GM19397 (cell line): Measurements from ENCODE around the gene RETREG1.
"Not testable (repeated sequence)": the region's sequence is repeated elsewhere in the genome, so short reads cannot be mapped to it uniquely, and the experiment has no call there.

Experiments
- ATAC-seq: cut with Tn5 transposase; IDR thresholded peaks from one replicate; pipeline ENCODE4 v1.9.1; 2021; ENCODE audit warnings: mild to moderate bottlenecking, moderate library complexity; ENCODE audit not compliant: unreplicated experiment

Gene RETREG1

DNA sequence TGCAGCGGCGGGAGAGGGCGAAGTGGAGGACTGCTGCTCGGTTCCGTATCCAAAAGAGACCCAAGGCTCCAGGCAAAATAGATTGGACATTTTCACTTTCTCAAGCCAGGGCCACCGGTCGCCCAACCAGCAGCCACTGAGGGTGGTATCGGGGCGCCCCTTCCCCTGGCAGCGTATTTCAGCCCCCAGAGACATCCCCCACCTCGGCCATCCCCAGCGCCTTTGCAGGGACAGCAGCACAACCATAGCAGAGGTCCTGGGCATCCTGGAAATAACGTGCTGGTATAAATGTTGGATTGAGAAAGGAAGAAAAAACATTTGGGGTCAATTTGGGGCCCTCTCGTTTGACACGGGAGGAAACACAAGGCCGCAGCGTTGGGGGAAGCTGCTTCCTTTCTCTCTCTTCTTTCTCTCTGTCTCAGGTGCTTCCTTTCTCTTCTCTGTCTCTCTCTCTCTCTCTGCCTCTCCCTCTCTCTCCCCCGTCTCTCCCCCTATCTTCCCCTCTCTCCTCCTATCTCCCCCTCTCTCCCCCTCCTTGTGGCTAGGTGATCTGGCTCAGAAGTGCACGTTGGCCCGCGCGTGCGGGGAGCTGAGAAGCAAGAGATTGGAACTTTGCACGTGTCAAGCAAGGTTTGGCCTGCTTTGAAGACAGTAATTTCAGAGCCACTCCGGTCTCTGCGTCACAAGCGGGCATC lies 624 bp upstream of the RETREG1 start:
- ATAC-seq = no peak

DNA sequence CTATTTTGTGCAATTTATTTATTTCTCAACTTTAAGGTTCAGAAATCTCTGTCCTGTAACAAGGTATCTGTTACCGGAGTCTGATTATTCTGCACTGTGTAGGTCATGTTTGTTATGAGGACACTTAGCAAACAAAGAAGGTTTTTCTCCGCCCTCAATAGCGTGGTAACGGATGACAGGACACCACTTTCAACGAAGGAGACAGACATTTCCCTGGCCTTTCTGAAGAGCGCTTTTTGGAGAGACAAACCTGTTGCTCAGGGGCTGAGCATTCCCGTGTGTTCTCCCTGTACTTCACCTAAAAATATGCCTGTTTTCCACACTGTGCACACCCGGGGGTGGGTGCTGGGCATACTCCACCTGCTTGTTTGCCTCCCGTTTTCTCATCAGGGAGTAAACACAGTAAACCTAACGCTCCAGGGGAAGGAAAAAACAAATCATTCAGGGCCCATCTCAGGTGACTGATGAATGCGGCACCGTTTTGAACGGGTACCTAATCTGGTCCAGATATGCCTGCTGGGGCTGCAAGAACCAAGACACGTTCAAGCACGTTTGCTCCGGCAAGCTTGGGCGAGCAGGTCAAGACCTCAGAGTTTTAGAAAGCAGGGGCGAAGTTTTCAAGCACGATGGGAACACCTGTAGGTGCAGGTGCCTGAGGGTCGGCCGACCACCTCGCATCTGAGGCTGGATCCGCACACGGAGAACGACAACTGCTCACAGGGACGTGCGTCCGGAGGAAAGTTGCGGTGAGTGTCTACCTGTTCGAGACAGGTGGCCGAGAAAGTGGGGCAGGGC lies 859 bp downstream of the RETREG1 start:
- peak; percentile 0 for ATAC-seq

DNA sequence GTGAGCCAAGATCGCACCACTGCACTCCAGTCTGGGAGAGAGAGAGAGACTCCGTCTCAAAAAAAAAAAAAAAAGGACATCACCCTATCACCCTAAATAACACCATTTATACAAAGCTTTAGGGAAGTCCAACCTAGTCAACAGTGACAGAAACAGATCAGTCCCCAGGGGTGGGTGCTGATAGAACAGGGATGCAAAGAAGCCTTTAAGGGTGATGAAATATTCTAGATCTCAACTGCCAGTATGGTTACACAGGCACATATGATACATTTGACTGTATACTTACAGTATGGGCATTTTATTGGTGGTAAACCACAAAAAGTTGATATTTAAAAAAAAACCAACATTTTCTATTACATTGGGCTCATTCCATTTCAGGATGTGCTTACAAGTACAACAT lies 4.8 kb downstream of the RETREG1 start:
- ATAC-seq = no peak

DNA sequence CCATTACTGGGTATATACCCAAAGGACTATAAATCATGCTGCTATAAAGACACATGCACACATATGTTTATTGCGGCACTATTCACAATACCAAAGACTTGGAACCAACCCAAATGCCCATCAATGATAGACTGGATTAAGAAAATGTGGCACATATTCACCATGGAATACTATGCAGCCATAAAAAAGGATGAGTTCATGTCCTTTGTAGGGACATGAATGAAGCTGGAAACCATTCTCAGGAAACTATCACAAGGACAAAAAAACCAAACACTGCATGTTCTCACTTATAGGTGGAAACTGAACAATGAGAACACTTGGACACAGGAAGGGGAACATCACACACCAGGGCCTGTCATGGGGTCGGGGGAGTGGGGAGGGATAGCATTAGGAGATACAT lies 5.9 kb downstream of the RETREG1 start:
- ATAC-seq = not testable (repeated sequence)

DNA sequence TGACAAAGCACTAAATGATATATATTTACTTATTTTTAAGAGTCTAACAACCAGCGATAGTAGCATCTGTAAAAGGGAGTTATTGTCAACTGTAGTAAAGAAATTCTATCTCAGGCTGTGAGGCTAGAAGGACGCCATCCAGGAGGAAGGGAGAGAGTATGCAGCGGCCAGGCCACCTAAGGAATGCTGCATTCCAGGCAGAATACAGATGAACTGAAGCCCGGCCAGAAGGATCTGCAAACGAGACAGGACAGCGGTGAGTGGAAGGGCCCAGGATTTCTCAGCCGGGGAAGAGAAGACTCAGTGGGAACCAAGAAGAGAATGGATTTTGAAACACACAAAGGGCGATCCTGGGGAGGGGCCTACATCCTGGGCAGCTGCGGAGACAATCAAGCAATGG lies 7.4 kb downstream of the RETREG1 start:
- no peak for ATAC-seq

DNA sequence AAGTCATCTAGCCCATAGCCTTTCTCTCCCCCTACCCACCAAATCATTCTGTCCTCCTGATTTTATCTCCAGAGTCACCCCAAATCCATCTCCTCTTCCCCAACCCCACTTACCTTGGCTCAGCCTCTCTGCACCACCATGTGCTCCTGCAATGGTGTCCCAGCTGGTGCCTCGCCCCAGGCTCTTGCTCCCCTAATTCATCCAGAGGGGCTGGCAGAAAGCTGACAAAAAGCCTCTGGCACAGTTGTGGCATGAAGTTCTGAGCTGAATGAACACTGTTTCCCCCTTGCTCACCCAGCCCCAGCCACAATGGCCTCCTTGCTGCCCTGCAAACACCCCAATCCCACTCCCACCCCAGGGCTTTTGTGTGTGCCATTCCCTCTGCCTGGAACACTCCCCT lies 10.2 kb downstream of the RETREG1 start:
- no peak for ATAC-seq

DNA sequence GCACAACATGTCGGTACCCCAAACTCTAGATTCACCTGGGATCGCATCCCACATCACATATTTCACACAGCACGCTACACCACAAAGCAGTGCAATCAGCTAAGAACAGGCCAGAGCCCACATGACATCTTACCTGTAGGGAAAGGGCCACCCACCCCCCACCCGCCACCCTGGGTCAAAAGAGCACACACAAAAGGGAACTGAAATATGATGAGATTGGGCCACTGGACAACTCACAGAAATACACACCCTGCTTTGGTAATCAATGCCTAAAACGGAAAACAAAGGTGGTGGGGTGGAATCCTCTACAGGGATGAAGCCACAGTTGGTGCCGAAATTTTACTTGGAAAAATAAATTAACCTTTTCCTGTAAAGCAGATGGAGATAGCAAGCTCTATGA lies 13.1 kb downstream of the RETREG1 start:
- no peak for ATAC-seq

DNA sequence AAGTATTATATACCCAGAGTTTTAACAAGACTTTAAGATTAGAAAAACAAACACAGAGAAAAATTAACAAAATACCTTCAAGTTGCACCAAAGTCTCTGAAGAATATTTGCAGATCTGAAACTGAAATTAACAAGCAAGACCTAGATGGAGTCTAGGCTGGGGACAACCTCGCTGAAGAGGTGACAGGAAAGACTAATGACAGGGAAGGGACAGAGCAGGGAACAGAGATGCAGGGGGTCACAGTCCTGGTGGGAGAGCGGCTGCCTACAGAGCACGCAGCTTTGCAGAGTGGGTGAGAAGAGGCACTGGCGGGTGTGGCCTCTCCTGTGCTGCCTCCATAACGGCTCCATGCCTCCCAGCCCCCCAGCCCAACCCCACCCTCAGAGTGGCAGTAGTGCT lies 13.5 kb downstream of the RETREG1 start:
- ATAC-seq = no peak

DNA sequence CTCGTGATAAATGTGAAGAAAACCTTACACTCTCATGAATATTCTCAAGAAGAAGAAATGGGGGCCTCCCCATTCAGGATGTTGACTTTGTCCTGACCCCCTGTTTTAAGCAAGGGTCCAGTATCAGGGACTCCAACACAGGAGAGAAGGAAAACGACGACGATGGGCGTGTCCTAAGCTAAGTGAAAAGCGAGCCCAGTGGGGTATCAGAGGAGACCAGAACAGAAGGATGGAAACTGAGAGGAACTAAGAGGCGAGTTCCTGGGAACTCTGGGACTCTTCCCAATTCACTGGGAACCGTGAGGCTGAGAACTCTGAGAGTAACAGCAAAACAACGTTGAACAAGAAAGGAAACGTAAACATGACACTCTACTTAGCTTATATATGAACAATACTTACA lies 14.6 kb downstream of the RETREG1 start:
- no peak for ATAC-seq

DNA sequence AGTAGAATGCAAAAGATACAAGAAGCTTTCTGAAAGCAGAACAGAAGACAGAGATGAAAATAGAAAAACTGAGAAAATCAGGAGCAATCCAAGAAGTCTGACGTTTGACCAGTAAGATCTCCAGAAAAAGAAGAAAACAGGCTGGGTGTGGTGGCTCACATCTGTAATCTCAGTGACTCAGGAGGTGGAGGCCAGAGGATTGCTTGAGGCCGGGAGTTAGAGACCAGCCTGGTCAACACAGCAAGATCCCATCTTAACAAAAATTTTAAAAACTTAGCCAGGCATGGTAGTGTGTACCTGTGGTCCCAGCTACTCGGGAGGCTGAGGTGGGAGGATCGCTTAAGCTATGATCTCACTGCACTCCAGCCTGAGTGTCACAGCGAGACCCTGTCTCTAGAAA lies 15.9 kb downstream of the RETREG1 start:
- ATAC-seq = no peak

DNA sequence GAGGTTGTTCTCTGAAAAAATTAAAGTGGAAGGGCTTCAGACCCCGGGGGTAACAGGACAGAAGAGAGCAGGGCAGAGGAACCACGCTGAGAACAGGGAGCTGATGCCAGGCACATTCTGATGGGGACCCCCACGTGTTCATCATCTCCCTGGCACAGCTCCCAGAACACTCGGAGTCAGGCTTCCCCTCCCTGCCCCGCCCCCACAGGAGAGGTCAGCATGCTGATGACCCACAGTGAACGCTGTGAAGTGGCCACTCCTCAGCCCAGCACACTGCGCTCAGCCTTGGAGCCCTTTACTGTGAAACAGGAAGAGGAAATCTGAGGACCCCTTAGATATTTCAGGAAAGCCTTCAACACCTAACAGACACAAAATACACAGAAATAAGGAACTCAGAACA lies 16.4 kb downstream of the RETREG1 start:
- no peak for ATAC-seq

DNA sequence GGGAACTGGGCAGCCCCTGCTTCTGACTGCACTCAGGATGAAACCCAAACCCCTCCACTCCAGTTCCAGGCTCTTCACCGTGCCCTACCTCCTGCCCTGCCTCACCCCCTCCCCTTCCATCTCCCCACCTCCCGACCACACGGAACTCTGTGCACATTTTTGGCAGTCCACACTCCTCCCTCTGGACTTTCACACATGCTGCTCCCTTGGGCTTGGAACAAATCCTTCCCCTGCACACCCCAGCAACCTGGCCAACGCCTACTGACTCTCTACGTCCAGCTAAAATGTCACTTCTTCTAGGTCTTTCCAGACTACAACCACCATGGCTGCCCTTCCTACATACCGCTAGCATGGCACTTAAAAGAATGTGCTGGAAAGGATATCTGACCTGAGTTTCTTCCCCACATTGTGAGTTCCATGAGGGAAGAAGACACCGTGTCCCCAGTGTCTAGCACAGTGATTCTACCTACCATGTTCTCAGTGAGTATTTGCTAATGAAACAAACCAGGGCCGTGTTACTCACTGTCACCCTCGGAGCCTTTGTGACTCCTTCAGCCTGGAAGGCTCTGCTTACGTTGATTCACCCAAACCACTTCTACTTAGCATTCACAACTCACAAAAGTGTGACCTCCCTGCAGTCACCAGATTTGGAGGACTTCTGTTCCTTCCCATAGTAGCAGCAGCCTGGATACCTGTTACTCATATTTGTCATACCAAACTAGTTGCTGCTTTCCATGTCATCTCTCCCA lies 18.7 kb downstream of the RETREG1 start:
- ATAC-seq = no peak

DNA sequence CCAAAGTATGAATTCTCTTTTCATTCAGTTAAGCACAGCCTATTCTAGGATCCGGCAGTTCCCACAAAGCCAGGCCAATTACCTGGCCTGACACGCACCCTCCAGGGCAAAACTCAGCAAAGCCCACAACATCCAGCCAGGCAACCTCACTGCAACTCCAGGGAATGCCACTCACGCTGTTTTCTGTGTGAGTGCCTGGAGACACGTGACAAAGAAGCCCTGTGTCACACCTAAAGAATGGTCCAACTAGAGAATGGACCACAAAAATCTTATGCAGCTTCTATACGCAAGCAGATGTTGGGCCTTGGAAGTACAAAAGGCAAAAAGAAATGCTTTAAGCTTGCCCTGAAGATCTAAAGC lies 20.2 kb downstream of the RETREG1 start:
- ATAC-seq = no peak

DNA sequence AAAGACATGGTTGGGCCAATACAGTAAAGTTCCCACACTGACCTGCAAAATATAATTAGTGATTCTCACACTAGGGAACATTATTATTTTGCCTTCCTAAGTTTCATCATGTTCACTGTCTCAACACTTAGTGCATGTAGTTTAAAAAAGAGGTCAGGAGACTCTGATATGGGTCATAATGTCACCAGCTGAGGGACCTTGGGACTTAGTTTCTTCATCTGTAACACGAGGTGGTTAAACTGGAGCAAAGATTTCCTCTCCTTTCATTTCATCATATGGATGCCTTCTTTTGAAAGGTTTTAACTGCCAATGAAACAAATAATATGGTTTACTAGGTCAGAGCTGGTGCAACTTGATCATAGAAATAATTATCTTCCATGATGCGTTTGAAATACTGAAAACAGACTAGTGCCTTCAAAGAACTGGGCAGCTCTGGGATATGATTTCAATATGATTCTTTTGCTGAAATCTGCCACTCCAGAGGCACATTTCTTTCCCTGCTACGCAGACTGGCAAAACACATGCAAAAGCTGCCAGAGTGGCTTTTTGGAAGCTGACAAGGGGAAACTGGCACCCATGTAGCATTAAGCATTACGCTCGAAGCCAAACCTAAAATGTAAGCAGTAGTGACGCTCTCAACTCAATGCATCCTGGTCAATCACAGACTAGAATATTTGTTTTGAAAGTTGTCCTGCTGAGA lies 20.8 kb downstream of the RETREG1 start:
- no peak for ATAC-seq

DNA sequence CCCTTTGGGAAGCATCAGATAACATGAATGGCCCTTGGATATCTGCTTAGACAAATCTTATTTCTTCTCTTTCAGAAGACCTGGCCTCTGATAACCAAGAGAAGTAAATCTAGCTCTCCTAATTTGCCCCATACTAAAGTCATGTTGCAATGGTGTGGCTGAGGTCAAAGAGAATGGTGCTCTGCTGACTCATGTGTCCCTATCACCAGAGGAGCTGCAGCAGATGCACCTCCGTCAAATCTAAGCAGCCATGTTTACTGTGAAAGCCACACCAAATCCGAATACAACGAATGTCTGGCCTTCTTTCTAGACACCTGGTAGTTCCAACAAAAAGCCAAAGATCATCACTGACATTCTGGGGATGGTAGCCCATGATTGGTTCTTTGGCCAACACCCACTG lies 23.2 kb downstream of the RETREG1 start:
- no peak for ATAC-seq

DNA sequence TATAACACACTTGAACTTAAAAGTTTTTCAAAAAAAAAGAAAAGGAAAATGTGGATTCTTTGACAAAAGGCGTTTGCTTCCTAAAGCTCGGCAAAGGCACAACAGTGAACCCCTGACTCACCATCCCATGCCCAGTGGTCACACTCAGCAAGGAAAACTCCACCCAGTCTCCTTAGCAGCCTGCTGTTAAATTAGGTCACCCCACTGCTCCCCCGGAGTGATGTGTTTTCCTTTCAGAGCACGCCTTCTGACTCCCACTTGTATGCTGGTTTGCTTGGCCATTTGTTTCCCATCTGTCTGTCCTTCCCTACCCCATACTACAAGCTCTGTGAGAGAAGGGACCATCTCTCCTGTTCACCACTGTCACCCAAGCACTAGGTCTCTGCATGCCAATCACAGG lies 23.8 kb downstream of the RETREG1 start:
- no peak for ATAC-seq

DNA sequence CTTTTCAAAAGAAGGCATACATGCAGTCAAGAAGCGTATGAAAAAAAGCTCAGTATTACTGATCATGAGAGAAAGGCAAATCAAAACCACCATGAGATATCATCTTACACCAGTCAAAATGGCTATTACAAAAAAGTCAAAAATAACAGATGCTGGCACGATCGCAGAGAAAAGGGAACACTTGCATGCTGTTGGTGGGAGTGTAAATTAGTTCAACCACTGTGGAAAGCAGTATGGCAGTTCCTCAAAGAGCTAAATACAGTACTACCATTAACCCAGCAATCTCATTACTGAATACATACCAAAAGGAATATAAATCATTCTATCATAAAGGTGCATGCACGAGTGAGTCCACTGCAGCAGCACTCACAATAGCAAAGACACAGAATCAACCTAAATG lies 24.5 kb downstream of the RETREG1 start:
- ATAC-seq = no peak

DNA sequence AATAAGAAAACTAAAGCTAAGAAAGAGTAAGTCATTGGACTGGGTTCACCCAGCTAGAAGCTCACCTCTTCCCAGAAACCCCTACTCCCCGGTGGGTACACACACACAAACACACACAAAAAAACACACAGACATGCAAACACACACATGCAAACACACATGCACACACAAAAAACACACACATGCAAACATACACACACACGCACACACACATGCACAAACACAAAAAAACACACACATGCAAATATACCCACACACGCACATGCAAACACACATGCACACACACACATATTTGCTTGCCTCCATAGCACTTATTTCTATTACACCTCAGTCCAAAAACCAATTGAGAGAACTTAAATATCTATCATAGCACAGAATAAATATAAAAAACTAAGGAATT lies 26.1 kb downstream of the RETREG1 start:
- ATAC-seq = no peak

DNA sequence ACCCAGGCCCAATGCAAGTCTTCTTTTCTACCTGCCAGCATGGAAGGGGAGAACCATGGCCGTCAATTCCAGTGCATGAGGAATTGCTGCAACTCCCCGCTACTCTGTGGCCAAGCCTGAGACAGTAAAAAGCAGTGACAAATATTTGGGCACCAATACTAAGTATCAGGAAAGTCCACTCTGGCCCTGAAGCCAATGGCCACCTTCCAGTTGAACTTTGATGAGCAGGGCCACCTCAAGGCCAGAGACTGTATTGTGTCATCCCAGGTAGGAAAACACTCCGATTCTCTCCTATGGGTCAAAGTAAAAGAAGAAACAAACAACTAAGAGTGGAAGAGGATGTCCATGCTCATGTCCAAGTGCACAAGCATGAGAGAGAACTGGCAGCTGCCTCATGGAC lies 27.1 kb downstream of the RETREG1 start:
- no peak for ATAC-seq

DNA sequence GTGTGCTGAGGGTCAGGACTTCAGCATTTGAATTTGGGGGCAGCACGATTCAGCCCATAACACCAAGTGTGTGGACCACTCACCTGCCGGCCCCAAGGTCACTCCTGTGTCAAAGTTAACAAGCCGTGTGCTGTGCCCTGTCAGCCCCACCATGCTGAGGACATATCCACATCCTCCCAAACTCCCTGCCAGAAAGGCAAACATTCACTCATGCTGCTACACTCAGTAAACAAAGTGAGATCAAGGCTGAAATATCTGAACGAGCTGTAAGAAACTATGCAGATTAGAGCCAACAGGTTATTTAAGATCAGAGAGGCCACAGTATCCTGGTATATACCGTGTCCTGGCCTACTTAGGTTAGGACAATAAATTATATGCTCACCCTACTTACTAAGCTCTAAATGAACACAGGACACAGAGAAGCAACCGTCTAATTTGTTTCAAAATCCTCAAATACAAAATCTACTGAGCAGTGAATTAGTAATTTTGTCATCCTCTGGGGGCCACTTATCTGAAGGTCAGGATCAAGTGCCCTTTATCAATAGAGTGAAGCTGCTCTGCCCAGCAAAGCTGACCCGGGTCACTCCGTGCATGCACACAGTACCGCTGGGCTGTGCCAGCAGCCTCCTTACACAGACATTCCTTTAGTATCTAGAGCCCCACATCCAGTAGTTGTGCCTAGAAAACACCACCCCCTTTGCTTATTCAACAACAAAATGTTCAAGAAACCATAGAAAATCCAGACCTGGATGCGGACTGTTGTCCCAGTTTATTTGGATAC lies 28.2 kb downstream of the RETREG1 start:
- ATAC-seq = no peak

DNA sequence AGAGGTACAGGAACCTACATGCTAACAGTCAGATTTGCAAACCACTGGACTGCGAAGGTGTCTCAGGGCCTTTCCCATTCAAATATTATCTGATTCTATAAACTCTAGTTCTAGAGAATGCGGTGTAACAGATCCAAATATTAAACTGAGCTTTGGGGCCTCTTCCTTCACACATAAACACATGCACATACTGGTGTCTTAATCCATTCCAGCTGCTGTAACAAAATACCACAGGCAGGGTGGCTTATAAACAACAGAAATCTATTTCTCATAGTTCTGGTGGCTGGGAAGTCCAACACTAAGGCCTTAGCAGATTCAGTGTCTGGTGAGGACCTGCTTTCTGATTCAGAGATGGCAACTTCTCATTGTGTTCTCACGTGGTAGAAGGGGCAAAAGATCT lies 30.2 kb downstream of the RETREG1 start:
- no peak for ATAC-seq
